ENCODE data around the gene KRT9. TPM values are rescaled to one million over a fixed set of nuclear protein-coding genes. Genes with fewer than 3 reads are reported as not detected.

KRT9 gene
- total RNA-seq, 8 experiments from 2014 or later: 0.11 to 1.5 (median 0.46) TPM; not detected in 1

GRCh38 chr17:41522301-41523224 is 49.3 kb downstream of the KRT9 start:
- peaks cover 0 to 3% of the 10 kb centered on the region in 2 donors for H3K4me1 ChIP-seq (replicated peaks in 1 of 2)
- WGBS, 10 experiments: 67 to 100% (median 70%) methylated on average over 1 to 2 of the region's 12 CpGs; no CpG with 5 or more reads in 7 of the 10 experiments
- H3K4me3 ChIP-seq: no peak overlapping the region
- in situ Hi-C loops (cut with MboI; ENCODE audit: low pct_unique_long_range_greater_than_20kb in 2 of 9, low sequenced_read_pairs in 9 of 9, unreplicated experiment in 9 of 9): loop anchor here in 1 of 9 experiments (25.0 kb wide), 2 partner anchors 110 to 185 kb away; partner anchors contain the start of gene KRT37
- H3K27ac ChIP-seq: no peak overlapping the region
- no peak for ATAC-seq (replicated peaks in 6 of 8)

- 33 to 92% (median 40%) methylated on average over 1 to 2 of the region's 6 CpGs; no CpG with 5 or more reads in 7 of the 10 experiments for WGBS, 10 experiments
- ATAC-seq (replicated peaks in 6 of 8): peak in 2 of 8 experiments; percentile 82 to 86
- Histone ChIP-seq H3K27ac (no peak overlapping the region), H3K4me3 (no peak overlapping the region), H3K4me1 (replicated peaks in 1 of 2) (no peaks in the 10 kb centered on the region)
- in situ Hi-C loops (cut with MboI; ENCODE audit: low pct_unique_long_range_greater_than_20kb in 2 of 9, low sequenced_read_pairs in 9 of 9, unreplicated experiment in 9 of 9): loop anchor here in 1 of 9 experiments (25.0 kb wide), 2 partner anchors 109 to 184 kb away; partner anchors contain the start of gene KRT37
Observed at GRCh38 chr17:41521574-41522261, 50.1 kb downstream of the KRT9 start.

- Histone ChIP-seq H3K4me3 (no peak overlapping the region), H3K27ac (no peak overlapping the region), H3K4me1 (replicated peaks in 1 of 2) (no peaks in the 10 kb centered on the region)
- peak in 1 of 8 experiments; percentile 18 for ATAC-seq (replicated peaks in 6 of 8)
- 40 to 83% (median 68%) methylated on average over 1 to 5 of the region's 10 CpGs; no CpG with 5 or more reads in 4 of the 10 experiments for WGBS, 10 experiments
- in situ Hi-C loops (cut with MboI; ENCODE audit: low pct_unique_long_range_greater_than_20kb in 2 of 9, low sequenced_read_pairs in 9 of 9, unreplicated experiment in 9 of 9): loop anchor here in 1 of 9 experiments (25.0 kb wide), 2 partner anchors 109 to 184 kb away; partner anchors contain the start of gene KRT37
Observed at GRCh38 chr17:41520821-41521521, 50.9 kb downstream of the KRT9 start.

GRCh38 chr17:41519501-41520224 is 52.2 kb downstream of the KRT9 start:
- no peak overlapping the region for H3K27ac ChIP-seq
- ATAC-seq (replicated peaks in 6 of 8): peak in 4 of 8 experiments; percentile 12 to 65 (median 20)
- no peak overlapping the region for H3K4me3 ChIP-seq
- in situ Hi-C loops (cut with MboI; ENCODE audit: low pct_unique_long_range_greater_than_20kb in 2 of 9, low sequenced_read_pairs in 9 of 9, unreplicated experiment in 9 of 9): loop anchor here in 1 of 9 experiments (25.0 kb wide), 2 partner anchors 107 to 182 kb away; partner anchors contain the start of gene KRT37
- 34 to 64% (median 39%) methylated on average over 3 to 4 of the region's 11 CpGs; no CpG with 5 or more reads in 7 of the 10 experiments for WGBS, 10 experiments
- no peaks in the 10 kb centered on the region for H3K4me1 ChIP-seq (replicated peaks in 1 of 2)

- 47 to 100% (median 67%) methylated on average over 1 to 3 of the region's 8 CpGs; no CpG with 5 or more reads in 5 of the 10 experiments for WGBS, 10 experiments
- Histone ChIP-seq H3K4me1 (replicated peaks in 1 of 2) (no peaks in the 10 kb centered on the region), H3K27ac (no peak within 1 kb of the TSS), H3K4me3 (no peak within 1 kb of the TSS)
- ATAC-seq (replicated peaks in 6 of 8): peak in 5 of 8 experiments; percentile 23 to 47 (median 40)
- in situ Hi-C loops (cut with MboI; ENCODE audit: low pct_unique_long_range_greater_than_20kb in 2 of 9, low sequenced_read_pairs in 9 of 9, unreplicated experiment in 9 of 9): loop anchor here in 1 of 9 experiments (25.0 kb wide), 2 partner anchors 107 to 182 kb away; partner anchors contain the start of gene KRT37
Observed at GRCh38 chr17:41518789-41519449, 52.9 kb downstream of the KRT9 start, which contains the start of gene KRT15. KRT15 (minus strand) TSS chr17:41518890; CDS start chr17:41518827, 63 bp downstream.

GRCh38 chr17:41518031-41518430 is 53.8 kb downstream of the KRT9 start:
- Histone ChIP-seq H3K4me1 (replicated peaks in 1 of 2) (no peaks in the 10 kb centered on the region), H3K27ac (no peak overlapping the region), H3K4me3 (no peak overlapping the region)
- no peak for ATAC-seq (replicated peaks in 6 of 8)
- in situ Hi-C loops (cut with MboI; ENCODE audit: low pct_unique_long_range_greater_than_20kb in 2 of 9, low sequenced_read_pairs in 9 of 9, unreplicated experiment in 9 of 9): loop anchor here in 1 of 9 experiments (25.0 kb wide), 2 partner anchors 106 to 181 kb away; partner anchors contain the start of gene KRT37
- WGBS, 10 experiments: 90 to 100% methylated on average over 1 to 2 of the region's 3 CpGs; no CpG with 5 or more reads in 8 of the 10 experiments

GRCh38 chr17:41516830-41517283 is 55.0 kb downstream of the KRT9 start:
- no peak overlapping the region for H3K4me3 ChIP-seq
- in situ Hi-C loops (cut with MboI; ENCODE audit: low pct_unique_long_range_greater_than_20kb in 2 of 9, low sequenced_read_pairs in 9 of 9, unreplicated experiment in 9 of 9): loop anchor here in 1 of 9 experiments (25.0 kb wide), 2 partner anchors 105 to 180 kb away; partner anchors contain the start of gene KRT37
- H3K27ac ChIP-seq: no peak overlapping the region
- ATAC-seq (replicated peaks in 6 of 8): no peak
- H3K4me1 ChIP-seq (replicated peaks in 1 of 2): no peaks in the 10 kb centered on the region
- 87 to 100% (median 92%) methylated on average over 1 to 7 of the region's 14 CpGs; no CpG with 5 or more reads in 5 of the 10 experiments for WGBS, 10 experiments

GRCh38 chr17:41516147-41516829 is 55.6 kb downstream of the KRT9 start:
- in situ Hi-C loops (cut with MboI; ENCODE audit: low pct_unique_long_range_greater_than_20kb in 2 of 9, low sequenced_read_pairs in 9 of 9, unreplicated experiment in 9 of 9): loop anchor here in 1 of 9 experiments (25.0 kb wide), 2 partner anchors 104 to 179 kb away; partner anchors contain the start of gene KRT37
- 40 to 100% (median 75%) methylated on average over 1 to 8 of the region's 14 CpGs; no CpG with 5 or more reads in 4 of the 10 experiments for WGBS, 10 experiments
- H3K4me3 ChIP-seq: no peak overlapping the region
- ATAC-seq (replicated peaks in 6 of 8): no peak
- no peaks in the 10 kb centered on the region for H3K4me1 ChIP-seq (replicated peaks in 1 of 2)
- no peak overlapping the region for H3K27ac ChIP-seq

All from motor neuron (in vitro differentiated cells).